Activated CD4-positive, alpha-beta T cell treated with anti-CD3 and anti-CD28 coated beads for 24 hours (primary cell): Measurements from ENCODE around the gene PKMYT1.

Experiments
- DNase-seq, 2 donors: peaks; one replicate each; pipeline ENCODE4 v3.0.0-alpha.2; 2020; ENCODE audit warnings: low read depth in 2 of 2

Gene PKMYT1

DNA sequence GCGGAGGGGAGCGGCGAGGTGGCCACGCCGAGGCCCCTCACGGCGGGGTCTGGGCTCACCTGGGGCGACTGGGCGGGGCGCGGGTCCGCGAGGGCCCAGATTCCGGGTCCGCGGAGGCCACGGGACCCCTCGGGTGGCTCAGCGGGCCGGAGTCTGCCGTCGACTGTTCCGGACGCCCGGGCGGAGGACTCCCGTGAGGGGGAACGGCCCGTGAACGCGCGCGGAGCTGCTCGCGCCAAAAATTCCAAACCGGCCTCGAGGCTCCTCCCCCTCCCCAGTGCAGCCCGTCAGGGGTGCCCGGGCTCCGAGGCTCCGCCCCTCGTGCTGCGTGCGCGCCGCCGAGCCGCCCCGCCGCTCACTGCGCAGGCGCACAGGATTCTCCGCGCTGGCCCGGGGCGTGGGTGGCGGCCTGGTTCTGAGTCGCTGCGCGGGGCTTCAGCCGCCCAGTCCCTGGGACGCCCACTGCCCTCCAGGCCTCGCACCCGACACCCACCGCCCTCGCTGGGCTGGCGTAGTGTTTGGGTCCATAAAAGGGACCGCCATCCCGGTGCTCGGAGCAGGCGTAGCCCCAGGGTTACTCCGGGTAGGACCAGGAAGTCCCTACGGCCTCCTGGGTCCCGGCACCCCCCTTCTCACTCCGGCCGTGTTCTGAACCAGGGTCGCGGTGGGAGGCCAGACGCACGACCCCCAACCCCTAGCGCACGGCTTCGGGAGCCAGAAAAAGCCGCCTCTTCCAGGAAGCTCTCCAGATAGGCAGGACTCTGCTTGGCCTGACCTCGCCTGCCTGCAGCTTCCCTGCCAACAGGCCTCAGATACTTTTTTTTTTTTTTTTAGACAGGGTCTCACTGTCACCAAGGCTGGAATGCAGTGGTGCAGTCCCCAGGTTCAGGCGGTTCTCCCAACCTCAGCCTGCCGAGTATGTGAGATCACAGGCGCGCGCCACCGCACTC is at the start of gene PKMYT1:
Gene PKMYT1, minus strand, starts transcription at position 220 of the 950 bp plus-strand sequence. CDS start 789 bp downstream, outside the sequence.
- DNase-seq: peak; percentile 92 to 96

DNA sequence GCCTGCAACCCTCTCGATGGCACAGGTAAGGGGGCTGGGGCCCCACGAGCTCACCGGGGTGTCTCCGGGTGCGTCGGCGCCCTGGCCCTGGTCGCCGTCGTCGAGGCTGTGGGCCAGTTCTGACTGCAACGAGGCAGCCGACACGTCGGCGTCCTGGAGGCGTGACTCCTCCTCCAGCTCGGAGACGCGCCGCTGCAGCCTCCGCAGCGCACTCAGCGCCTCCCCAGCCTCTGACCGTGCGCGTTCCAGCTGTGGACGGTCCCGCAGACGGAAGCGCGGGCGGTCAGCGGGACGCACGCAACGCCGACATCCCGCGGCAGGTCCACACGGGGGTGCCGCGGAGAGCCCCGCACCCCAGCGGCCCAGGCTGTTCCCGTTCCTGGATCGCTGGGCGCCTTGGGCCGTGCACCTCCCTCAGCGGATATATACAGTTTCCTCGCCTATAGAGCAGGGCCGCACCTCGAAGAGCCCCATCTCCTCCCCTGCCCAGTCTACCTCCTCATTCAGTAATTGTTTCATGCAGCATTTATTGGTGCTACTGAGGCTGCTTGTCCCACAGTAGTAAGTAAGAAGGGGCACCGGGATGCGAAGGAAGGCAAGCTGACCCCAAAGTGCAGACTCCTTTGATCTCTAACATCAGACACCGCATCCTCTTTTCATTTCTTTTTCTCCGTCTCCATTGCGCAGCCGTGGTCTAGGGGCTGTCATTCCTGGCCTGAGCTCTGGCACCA is 49.4 kb upstream of the PKMYT1 start:
- no peak for DNase-seq

DNA sequence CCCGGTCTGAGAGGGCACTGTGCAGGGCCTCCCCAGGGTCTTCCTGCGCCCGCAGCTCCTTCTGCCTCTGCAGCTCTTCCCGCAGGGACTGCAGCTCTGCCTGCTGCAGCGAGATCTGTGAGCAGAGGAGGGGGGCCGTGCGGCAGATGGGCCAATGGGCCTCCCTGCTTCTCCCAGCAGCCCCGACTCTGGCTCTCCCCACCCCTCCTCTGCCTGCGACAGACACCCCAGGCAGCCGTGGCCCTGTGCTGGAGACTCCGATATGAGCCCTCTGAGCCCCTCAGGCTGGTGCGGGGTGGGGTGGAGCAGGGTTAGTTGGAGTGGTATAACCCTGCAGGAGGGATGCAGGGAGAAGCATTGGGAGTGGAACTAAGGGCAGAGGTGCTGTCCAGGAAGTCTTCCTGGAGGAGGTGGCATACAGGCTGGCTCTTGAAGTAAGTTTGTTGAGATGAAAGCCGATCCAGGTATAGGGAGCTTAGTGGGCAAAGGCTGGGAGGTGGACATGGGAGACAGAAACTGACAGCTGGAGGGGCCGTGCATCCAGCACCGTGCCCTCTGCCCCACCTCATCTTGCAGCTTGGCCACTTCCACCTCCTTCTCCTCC is 48.6 kb upstream of the PKMYT1 start:
- no peak for DNase-seq

DNA sequence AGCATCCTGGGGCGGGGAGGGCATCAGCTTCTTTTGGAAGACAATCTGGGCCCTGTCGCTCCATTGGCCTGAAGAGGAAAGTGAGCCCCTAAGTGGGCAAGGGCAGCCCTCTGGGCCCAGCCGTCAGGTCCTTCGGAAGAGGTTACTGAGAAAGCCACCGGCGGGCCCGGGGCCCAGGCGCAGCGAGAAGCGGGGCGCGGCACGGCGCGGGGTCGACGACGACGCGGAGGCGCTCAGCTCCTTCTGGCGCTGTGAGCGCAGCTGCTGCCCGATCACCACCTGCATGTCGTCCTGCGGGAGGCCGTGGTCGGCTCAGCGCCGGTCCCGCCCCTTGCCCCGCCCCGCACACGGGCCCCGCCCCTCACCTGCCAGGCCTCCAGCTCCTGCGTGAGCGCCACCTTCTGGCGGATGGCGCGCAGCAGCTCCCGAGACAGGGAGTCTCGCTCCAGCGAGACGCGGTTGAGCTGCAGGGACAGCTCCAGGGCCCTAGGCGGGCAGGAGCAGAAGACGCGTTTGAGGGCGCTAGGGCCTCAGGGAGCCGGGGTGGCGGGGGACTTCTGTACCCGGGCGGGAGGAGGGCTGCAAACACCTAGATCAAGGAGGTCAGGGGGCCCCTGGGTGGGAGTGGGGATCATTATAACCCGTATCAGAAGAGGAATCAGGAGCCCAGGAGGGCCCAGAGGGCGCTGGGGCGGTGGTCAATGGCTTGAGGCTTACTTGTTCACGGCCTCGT is 47.9 kb upstream of the PKMYT1 start:
- peak; percentile 87 to 89 for DNase-seq

DNA sequence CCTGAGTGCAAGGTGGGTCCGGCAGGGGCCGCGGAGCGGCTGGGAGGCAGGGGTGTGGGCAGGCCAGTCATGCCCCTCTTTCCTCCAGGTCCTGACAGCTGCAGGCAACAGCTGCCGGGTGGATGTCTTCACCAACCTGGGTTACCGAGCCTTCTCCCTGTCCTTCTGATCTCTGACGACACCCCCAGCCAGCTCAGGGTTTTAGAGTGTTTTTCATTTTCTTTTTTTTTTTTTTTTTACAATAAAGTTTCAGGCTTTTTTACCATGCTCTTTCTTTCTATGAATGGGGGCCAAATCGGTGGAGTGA is 47.2 kb upstream of the PKMYT1 start:
- DNase-seq: no peak

DNA sequence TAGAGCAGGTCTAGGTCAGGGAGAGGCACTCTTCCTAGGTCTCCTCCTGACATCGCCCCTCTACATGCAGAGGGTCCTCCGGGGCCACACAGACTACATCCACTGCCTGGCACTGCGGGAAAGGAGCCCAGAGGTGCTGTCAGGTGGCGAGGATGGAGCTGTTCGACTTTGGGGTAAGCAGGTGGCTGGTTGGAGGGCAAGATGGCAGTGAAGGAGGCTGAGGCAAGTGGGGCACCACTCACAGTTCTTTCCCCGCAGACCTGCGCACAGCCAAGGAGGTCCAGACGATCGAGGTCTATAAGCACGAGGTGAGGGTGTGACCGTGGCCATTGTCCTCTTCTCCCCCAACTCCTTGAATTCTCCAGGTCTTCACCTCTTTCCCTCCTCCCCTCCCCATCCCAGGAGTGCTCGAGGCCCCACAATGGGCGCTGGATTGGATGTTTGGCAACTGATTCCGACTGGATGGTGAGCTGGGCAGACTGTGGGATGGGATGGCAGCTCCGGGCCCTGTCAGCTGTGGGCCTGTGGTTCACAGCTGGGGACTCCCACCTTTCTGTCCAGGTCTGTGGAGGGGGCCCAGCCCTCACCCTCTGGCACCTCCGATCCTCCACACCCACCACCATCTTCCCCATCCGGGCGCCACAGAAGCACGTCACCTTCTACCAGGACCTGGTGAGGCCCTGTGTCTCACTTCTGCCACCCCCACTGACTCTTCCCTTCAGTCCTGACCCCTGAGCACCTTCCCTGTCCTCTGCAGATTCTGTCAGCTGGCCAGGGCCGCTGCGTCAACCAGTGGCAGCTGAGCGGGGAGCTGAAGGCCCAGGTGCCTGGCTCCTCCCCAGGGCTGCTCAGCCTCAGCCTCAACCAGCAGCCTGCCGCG is 46.6 kb upstream of the PKMYT1 start:
- no peak for DNase-seq

DNA sequence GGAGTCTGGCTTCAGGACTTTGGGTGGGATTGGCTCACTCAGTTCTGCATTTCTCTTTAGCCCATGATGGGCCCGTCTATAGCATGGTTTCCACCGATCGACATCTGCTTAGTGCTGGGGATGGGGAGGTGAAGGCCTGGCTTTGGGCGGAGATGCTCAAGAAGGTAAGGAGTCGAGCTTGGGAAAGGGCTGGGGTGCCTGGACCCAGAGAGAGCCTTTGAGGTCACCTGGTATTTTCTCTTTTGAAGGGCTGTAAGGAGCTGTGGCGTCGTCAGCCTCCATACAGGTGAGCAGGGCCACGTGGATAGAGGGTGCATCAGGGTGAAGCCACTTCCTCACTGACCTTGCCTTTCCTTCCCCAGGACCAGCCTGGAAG is 45.7 kb upstream of the PKMYT1 start:
- no peak for DNase-seq

DNA sequence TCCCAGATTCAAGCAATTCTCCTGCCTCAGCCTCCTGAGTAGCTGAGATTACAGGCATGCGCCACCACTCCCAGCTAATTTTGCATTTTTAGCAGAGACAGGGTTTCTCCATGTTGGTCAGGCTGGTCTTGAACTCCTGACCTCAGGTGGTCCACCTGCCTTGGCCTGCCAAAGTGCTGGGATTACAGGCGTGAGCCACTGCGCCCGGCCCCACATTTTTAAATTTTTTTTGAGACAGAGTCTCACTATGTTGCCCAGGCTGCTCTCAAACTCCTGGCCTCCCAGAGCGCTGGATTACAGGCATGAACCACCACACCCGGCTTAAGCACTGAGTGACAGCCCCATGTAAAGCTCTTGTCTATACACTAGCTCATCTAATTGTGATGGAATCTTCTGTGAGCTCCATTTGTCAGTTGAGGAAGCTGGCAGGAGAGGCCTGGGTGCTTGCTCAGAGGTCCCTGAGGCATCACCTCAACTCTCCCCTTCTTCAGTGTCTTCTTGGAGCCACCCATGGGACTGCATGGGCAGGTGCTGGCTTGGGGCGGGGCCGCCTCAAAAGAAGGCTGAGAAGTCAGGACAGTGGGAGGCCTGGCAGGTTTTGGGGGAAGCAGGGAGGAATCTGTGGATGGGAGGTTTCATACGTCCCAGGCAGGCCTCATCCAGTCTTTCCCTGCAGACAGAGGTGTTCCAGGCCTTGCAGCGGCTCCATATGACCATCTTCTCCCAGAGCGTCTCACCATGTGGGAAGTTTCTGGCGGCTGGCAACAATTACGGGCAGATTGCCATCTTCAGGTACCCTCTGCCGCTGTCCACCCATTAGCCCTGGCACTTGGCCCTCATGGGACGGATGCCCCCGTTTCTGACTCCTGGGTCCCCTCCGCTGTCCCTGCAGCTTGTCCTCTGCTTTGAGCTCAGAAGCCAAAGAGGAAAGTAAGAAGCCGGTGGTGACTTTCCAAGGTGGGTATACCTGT is 45.1 kb upstream of the PKMYT1 start:
- DNase-seq: no peak

DNA sequence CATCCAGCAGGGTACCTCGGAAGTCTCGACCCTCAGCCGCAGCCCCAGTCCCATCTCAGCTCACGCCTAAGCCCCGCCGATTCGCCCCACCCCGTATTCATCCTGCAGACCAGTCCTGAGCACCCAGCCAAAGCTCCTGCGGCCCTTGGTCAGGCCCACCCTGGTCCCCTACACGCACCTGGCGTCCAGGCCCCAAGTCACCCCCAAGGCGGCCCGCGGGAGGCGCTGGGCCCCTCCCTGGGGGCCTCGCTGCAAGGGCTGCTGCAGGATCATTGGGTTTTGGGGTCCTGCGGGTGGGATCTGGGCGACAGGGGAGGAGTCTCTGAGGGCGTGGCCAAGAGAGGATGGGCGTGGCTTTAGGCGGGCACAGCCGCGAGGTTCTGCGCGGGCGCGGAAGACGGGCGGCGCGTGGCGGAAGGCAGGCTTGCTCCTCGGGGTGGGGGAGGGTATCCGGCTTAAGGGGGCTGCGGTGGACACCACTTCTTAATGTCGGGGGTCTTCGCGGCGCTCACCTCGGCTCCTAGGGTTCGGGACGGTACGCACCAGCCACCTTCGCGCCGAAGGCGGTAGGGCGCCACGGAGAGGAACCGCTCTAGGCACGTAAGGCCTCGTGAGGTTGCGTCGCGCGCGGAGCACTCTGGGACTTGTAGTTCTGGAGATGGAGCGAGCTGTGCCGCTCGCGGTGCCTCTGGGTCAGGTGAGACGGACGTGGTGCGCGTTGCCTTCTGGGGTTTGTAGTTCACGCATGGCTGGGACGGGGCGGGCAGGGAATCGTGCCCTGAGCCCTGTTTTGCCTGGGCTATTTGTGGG is 43.6 kb upstream of the PKMYT1 start, which contains the start of the genes HCFC1R1 and THOC6:
Gene HCFC1R1, minus strand, starts transcription at position 274 of the 810 bp plus-strand sequence. Its CDS starts 1 bp downstream, at position 273.
Gene THOC6, plus strand, starts transcription at position 367 of the 810 bp plus-strand sequence. Its CDS starts 292 bp downstream, at position 659.
- peak; percentile 90 to 93 for DNase-seq

DNA sequence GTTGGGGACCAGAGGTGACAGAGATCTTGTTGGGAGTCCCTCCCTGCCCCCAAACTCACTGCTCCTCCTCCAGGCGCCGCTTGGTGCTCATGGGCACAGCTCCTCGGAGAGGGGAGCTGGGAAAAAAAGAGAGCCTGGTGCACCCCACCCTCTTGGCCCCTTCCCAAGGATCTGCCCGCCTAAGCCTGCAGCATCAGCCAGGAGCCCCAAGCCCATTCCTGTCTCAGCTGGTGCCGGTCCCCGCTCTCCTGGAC is 43.1 kb upstream of the PKMYT1 start:
- no peak for DNase-seq

DNA sequence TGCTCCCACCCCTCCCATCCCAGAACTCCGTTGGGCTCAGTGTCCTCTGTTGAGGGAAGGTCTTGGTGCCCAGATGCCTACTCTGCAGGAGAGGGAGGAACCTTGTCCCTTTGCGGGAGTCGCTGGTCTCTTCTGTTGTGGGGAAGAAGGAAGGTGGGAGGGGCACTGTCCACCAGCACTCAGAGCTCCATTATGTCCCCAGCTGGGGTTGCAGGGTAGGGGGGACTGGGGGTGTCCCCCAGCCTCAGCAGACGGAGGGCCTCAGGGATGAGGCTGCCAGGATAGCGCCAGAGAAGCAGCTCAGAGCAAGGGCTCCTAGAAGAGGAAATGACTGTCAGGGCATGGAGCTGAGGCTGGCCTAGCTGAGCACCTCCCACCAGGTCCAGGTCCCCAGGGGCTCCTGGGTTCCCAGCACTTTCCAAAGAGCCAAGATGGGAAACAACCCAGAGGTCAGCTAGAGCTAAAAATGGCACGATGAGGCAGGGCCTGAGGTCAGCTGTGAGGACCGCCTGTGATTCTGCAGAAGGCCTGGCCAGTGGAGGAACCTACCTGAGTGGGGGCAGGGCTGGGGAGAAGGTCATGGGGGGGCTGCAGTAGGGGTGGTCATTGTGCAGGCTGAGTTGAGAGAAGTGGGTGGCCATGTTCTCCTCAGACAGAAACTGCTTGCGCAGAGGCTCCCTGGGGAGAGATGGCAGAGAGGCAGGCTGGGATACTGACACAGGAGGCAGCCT is 42.6 kb upstream of the PKMYT1 start:
- no peak for DNase-seq

DNA sequence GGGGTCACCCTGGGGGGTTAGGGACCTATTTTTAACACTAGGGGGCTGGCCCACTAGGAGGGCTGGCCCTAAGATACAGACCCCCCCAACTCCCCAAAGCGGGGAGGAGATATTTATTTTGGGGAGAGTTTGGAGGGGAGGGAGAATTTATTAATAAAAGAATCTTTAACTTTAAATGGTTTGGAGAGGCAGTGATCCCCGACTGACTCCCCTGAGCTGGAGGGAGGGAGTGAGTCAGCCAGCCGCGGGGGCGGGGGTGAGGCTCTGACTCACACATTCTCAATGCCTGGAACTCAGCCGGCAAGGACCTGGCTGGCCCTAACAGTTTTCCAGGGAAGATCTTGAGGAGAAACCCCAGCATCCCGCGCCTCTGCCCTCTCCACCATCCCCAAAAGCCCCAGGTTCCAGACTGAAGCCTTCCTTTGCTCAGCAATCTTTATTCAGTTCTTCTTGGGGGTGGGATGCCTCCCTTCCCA is 42.0 kb upstream of the PKMYT1 start:
- DNase-seq: peak; percentile 85 to 91

DNA sequence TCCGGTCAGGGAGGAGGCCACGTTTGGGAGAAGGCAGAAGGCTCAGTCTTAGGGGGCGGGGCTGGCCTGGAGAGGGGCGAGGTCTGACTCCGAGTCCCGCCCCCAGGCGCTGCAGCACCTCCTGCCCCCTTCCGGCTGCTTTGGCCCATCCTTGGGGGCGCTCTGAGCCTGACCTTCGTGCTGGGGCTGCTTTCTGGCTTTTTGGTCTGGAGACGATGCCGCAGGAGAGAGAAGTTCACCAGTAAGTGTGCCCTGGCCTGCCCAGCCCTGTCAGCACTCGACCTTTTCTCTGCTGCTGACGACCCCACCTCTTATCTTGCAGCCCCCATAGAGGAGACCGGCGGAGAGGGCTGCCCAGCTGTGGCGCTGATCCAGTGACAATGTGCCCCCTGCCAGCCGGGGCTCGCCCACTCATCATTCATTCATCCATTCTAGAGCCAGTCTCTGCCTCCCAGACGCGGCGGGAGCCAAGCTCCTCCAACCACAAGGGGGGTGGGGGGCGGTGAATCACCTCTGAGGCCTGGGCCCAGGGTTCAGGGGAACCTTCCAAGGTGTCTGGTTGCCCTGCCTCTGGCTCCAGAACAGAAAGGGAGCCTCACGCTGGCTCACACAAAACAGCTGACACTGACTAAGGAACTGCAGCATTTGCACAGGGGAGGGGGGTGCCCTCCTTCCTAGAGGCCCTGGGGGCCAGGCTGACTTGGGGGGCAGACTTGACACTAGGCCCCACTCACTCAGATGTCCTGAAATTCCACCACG is 41.4 kb upstream of the PKMYT1 start:
- DNase-seq: peak; percentile 79 to 87

DNA sequence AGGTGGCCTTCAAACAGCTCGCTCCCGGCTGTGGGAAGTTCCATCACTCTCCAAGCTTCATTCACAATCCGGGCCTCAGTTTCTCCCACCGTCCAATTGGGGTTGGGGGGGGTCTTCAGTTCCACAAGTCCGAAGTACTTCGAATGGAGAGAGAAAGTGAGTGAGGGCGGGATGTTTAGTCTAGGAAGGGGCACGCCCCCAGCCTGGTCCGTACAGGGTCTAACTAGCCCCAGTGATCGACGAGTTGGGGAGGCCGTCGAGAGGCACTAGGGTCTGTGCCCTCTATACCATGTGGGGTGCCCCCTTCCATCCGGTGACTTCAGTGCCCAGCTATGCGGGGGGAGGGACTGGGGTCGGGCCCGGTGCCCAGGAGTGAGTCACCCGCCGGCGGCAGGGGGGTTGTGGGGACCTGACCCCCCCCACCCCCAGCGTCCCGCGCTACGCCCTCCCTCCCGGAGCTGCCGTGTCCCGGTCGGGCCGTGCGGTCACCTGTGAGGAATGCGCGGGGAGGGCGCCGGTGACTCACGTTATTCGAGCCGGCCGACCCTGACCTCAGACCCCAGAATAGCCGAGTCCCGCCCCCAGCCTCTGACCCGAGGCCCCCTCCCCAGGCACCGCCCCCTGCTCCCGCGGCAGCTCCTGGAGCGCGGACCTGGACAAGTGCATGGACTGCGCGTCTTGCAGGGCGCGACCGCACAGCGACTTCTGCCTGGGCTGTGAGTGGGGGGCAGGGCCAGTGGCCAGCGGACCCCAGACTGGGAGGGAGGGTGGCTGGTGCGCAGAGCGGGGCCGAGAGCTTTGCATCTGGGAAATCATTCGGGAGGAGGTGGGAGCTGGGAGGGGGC is 40.6 kb upstream of the PKMYT1 start:
- DNase-seq: no peak

DNA sequence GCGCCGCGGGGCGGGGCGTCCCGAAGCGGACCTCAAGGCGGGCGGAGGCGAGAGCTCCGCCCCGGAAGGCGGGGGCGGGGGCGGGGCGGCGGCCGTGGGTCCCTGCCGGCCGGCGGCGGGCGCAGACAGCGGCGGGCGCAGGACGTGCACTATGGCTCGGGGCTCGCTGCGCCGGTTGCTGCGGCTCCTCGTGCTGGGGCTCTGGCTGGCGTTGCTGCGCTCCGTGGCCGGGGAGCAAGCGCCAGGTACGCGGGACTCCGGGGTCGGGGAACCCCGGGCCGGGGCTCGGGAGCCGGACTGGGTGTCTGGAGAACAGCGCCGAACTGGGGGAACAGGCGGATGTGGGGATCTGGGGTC is 40.0 kb upstream of the PKMYT1 start, which contains the start of gene TNFRSF12A:
Gene TNFRSF12A, plus strand, starts transcription at position 122 of the 357 bp plus-strand sequence. Its CDS starts 30 bp downstream, at position 152.
- peak; percentile 39 to 59 for DNase-seq

DNA sequence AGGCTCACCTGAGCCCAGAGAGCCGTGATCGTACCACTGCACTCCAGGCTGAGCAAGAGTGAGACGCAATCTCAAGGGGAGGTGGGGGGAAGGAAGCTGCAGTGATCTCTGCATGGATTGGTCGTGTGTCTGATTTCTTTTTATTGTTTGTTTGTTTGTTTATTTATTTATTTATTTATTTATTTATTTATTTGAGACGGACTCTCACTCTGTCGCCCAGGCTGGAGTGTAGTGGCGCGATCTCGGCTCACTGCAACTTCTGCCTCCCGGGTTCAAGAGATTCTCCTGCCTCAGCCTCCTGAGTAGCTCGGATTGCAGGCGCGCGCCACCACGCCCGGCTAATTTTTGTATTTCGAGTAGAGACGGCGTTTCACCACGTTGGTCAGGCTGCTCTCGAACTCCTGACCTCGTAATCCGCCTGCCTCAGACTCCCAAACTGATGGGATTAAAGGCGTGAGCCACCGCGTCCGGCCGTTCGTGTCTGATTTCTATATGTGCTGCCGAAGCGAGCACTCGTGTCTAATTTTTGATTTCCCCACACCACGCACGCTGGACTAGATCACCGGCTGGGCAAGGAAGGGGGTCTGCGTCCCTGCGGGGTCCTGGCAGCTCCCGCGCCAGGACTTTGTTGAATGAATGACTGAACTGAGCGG is 39.5 kb upstream of the PKMYT1 start:
- DNase-seq: no peak
